Renal cortex interstitium (tissue), 11 donors: Measurements from ENCODE around the gene XXYLT1. TPM values are rescaled to one million over a fixed set of nuclear protein-coding genes. Genes with fewer than 3 reads are reported as not detected.

Source experiments
- DNase-seq, 11 donors: peaks; one replicate each; pipeline ENCODE4 v3.0.0-alpha.2; 2013; ENCODE audit warnings: low read depth in 9 of 11, low spot score in 4 of 11; ENCODE audit errors: extremely low read depth in 1 of 11
- polyA plus RNA-seq, 3 donors: library from polyadenylated mRNA; unstranded; fragments of 120-200 nt; gene quantifications; one replicate each; pipeline ENCODE4 v1.2.1, GENCODE V29; 2013; ENCODE audit not compliant: insufficient read length in 3 of 3

The XXYLT1 gene
- polyA plus RNA-seq, 3 donors, result 27.3 to 35.5 (median 27.8) TPM

GRCh38 chr3:195181113-195181498 lies 89.9 kb downstream of the XXYLT1 start:
- DNase-seq, result no peak

- DNase-seq, result no peak
Measured at GRCh38 chr3:195180490-195181112, 90.4 kb downstream of the XXYLT1 start.

GRCh38 chr3:195179776-195180489 lies 91.0 kb downstream of the XXYLT1 start:
- no peak for DNase-seq

- no peak for DNase-seq
Measured at GRCh38 chr3:195178124-195178910, 92.6 kb downstream of the XXYLT1 start.

- DNase-seq, result no peak
Measured at GRCh38 chr3:195177422-195178123, 93.4 kb downstream of the XXYLT1 start.

- DNase-seq, result no peak
Measured at GRCh38 chr3:195176776-195177175, 94.2 kb downstream of the XXYLT1 start.

GRCh38 chr3:195175476-195176337 lies 95.3 kb downstream of the XXYLT1 start:
- no peak for DNase-seq

GRCh38 chr3:195175076-195175475 lies 95.9 kb downstream of the XXYLT1 start:
- DNase-seq, result no peak

GRCh38 chr3:195173657-195174056 lies 97.3 kb downstream of the XXYLT1 start:
- no peak for DNase-seq

GRCh38 chr3:195172896-195173295 lies 98.1 kb downstream of the XXYLT1 start:
- DNase-seq, result no peak

- no peak for DNase-seq
Measured at GRCh38 chr3:195172039-195172684, 98.8 kb downstream of the XXYLT1 start.

- no peak for DNase-seq
Measured at GRCh38 chr3:195171093-195171873, 99.7 kb downstream of the XXYLT1 start.

GRCh38 chr3:195170496-195170895 lies 100.5 kb downstream of the XXYLT1 start:
- DNase-seq, result no peak

- no peak for DNase-seq
Measured at GRCh38 chr3:195169011-195169649, 101.8 kb downstream of the XXYLT1 start.

- no peak for DNase-seq
Measured at GRCh38 chr3:195168009-195168762, 102.8 kb downstream of the XXYLT1 start.

GRCh38 chr3:195165790-195166189 lies 105.2 kb downstream of the XXYLT1 start:
- DNase-seq, result no peak
